ENCODE results near the gene SF3B5.
"Not testable (repeated sequence)": the region's sequence is repeated elsewhere in the genome, so short reads cannot be mapped to it uniquely, and the experiment has no call there.

SF3B5 gene

GRCh38 chr6:144104898-144105487, 9.6 kb upstream of the SF3B5 start:
- DNase-seq (ENCODE audit: low read depth), result peak; percentile 67

GRCh38 chr6:144104488-144104887, 9.1 kb upstream of the SF3B5 start:
- DNase-seq (ENCODE audit: low read depth), result no peak

GRCh38 chr6:144103026-144103563, 7.7 kb upstream of the SF3B5 start:
- DNase-seq (ENCODE audit: low read depth), result no peak

GRCh38 chr6:144098993-144099392, 3.6 kb upstream of the SF3B5 start:
- DNase-seq (ENCODE audit: low read depth), result no peak

GRCh38 chr6:144094731-144095133, 641 bp downstream of the SF3B5 start:
- DNase-seq (ENCODE audit: low read depth), result no peak

- no peak for DNase-seq (ENCODE audit: low read depth)
Measured at GRCh38 chr6:144093658-144094057, 1.7 kb downstream of the SF3B5 start.

GRCh38 chr6:144093236-144093635, 2.1 kb downstream of the SF3B5 start:
- no peak for DNase-seq (ENCODE audit: low read depth)

- DNase-seq (ENCODE audit: low read depth), result no peak
Measured at GRCh38 chr6:144090384-144090783, 5.0 kb downstream of the SF3B5 start.

GRCh38 chr6:144087789-144088426, 7.5 kb downstream of the SF3B5 start:
- DNase-seq (ENCODE audit: low read depth), result no peak

- DNase-seq (ENCODE audit: low read depth), result no peak
Measured at GRCh38 chr6:144086959-144087358, 8.4 kb downstream of the SF3B5 start.

- DNase-seq (ENCODE audit: low read depth), result no peak
Measured at GRCh38 chr6:144083172-144083571, 12.2 kb downstream of the SF3B5 start.

GRCh38 chr6:144082412-144082811, 13.0 kb downstream of the SF3B5 start:
- DNase-seq (ENCODE audit: low read depth), result not testable (repeated sequence)

GRCh38 chr6:144077871-144078270, 17.5 kb downstream of the SF3B5 start:
- DNase-seq (ENCODE audit: low read depth), result no peak

- no peak for DNase-seq (ENCODE audit: low read depth)
Measured at GRCh38 chr6:144075875-144076274, 19.5 kb downstream of the SF3B5 start.

- DNase-seq (ENCODE audit: low read depth), result no peak
Measured at GRCh38 chr6:144075187-144075586, 20.2 kb downstream of the SF3B5 start.

GRCh38 chr6:144073024-144073423, 22.3 kb downstream of the SF3B5 start:
- no peak for DNase-seq (ENCODE audit: low read depth)

- no peak for DNase-seq (ENCODE audit: low read depth)
Measured at GRCh38 chr6:144069506-144069905, 25.9 kb downstream of the SF3B5 start.

GRCh38 chr6:144068794-144069193, 26.6 kb downstream of the SF3B5 start:
- no peak for DNase-seq (ENCODE audit: low read depth)

GRCh38 chr6:144066741-144067484, 28.5 kb downstream of the SF3B5 start:
- no peak for DNase-seq (ENCODE audit: low read depth)

GRCh38 chr6:144066255-144066654, 29.1 kb downstream of the SF3B5 start:
- DNase-seq (ENCODE audit: low read depth), result no peak

GRCh38 chr6:144065213-144065660, 30.1 kb downstream of the SF3B5 start:
- DNase-seq (ENCODE audit: low read depth), result no peak

- no peak for DNase-seq (ENCODE audit: low read depth)
Measured at GRCh38 chr6:144064402-144065212, 30.8 kb downstream of the SF3B5 start.

Data from fibroblast of gingiva (primary cell).